Hepatocyte (in vitro differentiated cells): ENCODE data around the gene CYSRT1. TPM values are rescaled to one million over a fixed set of nuclear protein-coding genes. Genes with fewer than 3 reads are reported as not detected.

Experiments
- DNase-seq: peaks from one replicate; pipeline ENCODE4 v3.0.0-alpha.2; 2016; ENCODE audit warnings: low spot score
- H2AFZ ChIP-seq: fragments of 200-600 bp; sonication (generic); 2 replicates; pipeline ENCODE4 v1.6.0; 2016; ENCODE audit warnings: antibody characterized with exemption, mild to moderate bottlenecking
- H3K27ac ChIP-seq: fragments of 200-600 bp; sonication (generic); 2 replicates; pipeline ENCODE4 v1.5.1; 2016; ENCODE audit warnings: mild to moderate bottlenecking
- H3K27me3 ChIP-seq: fragments of 200-600 bp; sonication (generic); 2 replicates; pipeline ENCODE4 v1.6.1; 2016
- H3K36me3 ChIP-seq: fragments of 200-600 bp; sonication (generic); replicated peaks from 2 replicates; pipeline ENCODE4 v1.5.1; 2016; ENCODE audit warnings: low read depth; ENCODE audit not compliant: insufficient read depth
- H3K4me1 ChIP-seq: fragments of 200-600 bp; sonication (generic); 2 replicates; pipeline ENCODE4 v1.5.1; 2016; ENCODE audit warnings: mild to moderate bottlenecking, moderate library complexity; ENCODE audit not compliant: insufficient read depth
- H3K4me2 ChIP-seq: fragments of 200-600 bp; sonication (generic); 2 replicates; pipeline ENCODE4 v1.6.0; 2016
- H3K4me3 ChIP-seq: fragments of 200-600 bp; sonication (generic); 2 replicates; pipeline ENCODE4 v1.5.1; 2016; ENCODE audit warnings: mild to moderate bottlenecking
- H3K79me2 ChIP-seq: fragments of 200-600 bp; sonication (generic); 2 replicates; pipeline ENCODE4 v1.6.0; 2017; ENCODE audit warnings: mild to moderate bottlenecking
- H3K9me2 ChIP-seq: fragments of 200-600 bp; sonication (generic); replicated peaks from 2 replicates; pipeline ENCODE4 v1.6.0; 2017; ENCODE audit warnings: mild to moderate bottlenecking; ENCODE audit not compliant: insufficient read depth
- H3K9me3 ChIP-seq: fragments of 200-600 bp; sonication (generic); 2 replicates; pipeline ENCODE4 v1.5.1; 2016; ENCODE audit warnings: low read depth, mild to moderate bottlenecking
- H4K20me1 ChIP-seq: fragments of 200-600 bp; sonication (generic); 2 replicates; pipeline ENCODE4 v1.6.0; 2016; ENCODE audit warnings: mild to moderate bottlenecking; ENCODE audit not compliant: insufficient read depth, poor library complexity, severe bottlenecking
- CTCF ChIP-seq: fragments of 200-600 bp; sonication (generic); IDR thresholded peaks from 2 replicates; pipeline ENCODE4 v1.5.1; 2016; ENCODE audit warnings: antibody characterized with exemption, mild to moderate bottlenecking; ENCODE audit not compliant: poor library complexity
- EZH2 ChIP-seq: fragments of 200-600 bp; sonication (generic); IDR thresholded peaks from 2 replicates; pipeline ENCODE4 v1.6.1; 2016; ENCODE audit warnings: antibody characterized with exemption, mild to moderate bottlenecking, borderline replicate concordance
- EZH2phosphoT487 ChIP-seq: fragments of 200-600 bp; sonication (generic); IDR thresholded peaks from one replicate; pipeline ENCODE4 v1.6.1; 2018; ENCODE audit warnings: antibody characterized with exemption, mild to moderate bottlenecking, low read depth, moderate library complexity; ENCODE audit not compliant: unreplicated experiment, severe bottlenecking
- WGBS: methylation state at CpG from one replicate; pipeline ENCODE4 v1.1.6; 2016; ENCODE audit warnings: low lambda C conversion rate; ENCODE audit errors: missing lambda C conversion rate; 5-methylcytosine and 5-hydroxymethylcytosine counted together
- polyA plus RNA-seq: library from polyadenylated mRNA; unstranded; fragments of >200 nt; fragmentation: Nextera tagmentation; extraction: Ambion mirVana; gene quantifications from 2 replicates; pipeline ENCODE4 v1.2.1, GENCODE V29; 2016
- total RNA-seq: library from RNA; depleted of rRNA; stranded (reverse); fragments of >200 nt; gene quantifications from 2 replicates; pipeline ENCODE4 v1.2.3, GENCODE V29; 2014

The CYSRT1 gene
- total and polyA plus RNA-seq, 2 experiments from 2014 or later: 1.4 to 2.1 TPM

- WGBS: 92% methylated on average over 20 of the region's 22 CpGs
- Histone ChIP-seq H3K36me3 (no peaks in the 10 kb centered on the region), H2AFZ (no peak overlapping the region), H3K9me3 (no peaks in the 10 kb centered on the region), H3K79me2 (peaks cover 88% of the 10 kb centered on the region), H3K27ac (no peak overlapping the region), H3K4me1 (peaks cover 41% of the 10 kb centered on the region), H4K20me1 (peaks cover 59% of the 10 kb centered on the region), H3K4me3 (no peak overlapping the region), H3K9me2 (no peaks in the 10 kb centered on the region), H3K4me2 (no peak overlapping the region), H3K27me3 (no peaks in the 10 kb centered on the region)
- DNase-seq: no peak
- TF ChIP-seq EZH2phosphoT487 (no peak), CTCF (no peak), EZH2 (no peak)
These were observed 33.1 kb upstream of the CYSRT1 start for GRCh38 chr9:137191691-137192447.

- H2AFZ ChIP-seq: no peak overlapping the region
- no peak for DNase-seq
- H3K4me1 ChIP-seq: peaks cover 37% of the 10 kb centered on the region
- H3K79me2 ChIP-seq: peaks cover 88% of the 10 kb centered on the region
- 92% methylated on average over 9 of the region's 10 CpGs for WGBS
- TF ChIP-seq CTCF (no peak), EZH2 (no peak), EZH2phosphoT487 (no peak)
- no peak overlapping the region for H3K27ac ChIP-seq
- H3K9me3 ChIP-seq: no peaks in the 10 kb centered on the region
- H3K9me2 ChIP-seq: no peaks in the 10 kb centered on the region
- no peak overlapping the region for H3K4me3 ChIP-seq
- H3K4me2 ChIP-seq: no peak overlapping the region
- no peaks in the 10 kb centered on the region for H3K27me3 ChIP-seq
- H3K36me3 ChIP-seq: no peaks in the 10 kb centered on the region
- peaks cover 60% of the 10 kb centered on the region for H4K20me1 ChIP-seq
These were observed 32.6 kb upstream of the CYSRT1 start for GRCh38 chr9:137192448-137192780.

GRCh38 chr9:137192859-137193258, 32.1 kb upstream of the CYSRT1 start:
- no peak overlapping the region for H3K27ac ChIP-seq
- peaks cover 88% of the 10 kb centered on the region for H3K79me2 ChIP-seq
- H3K27me3 ChIP-seq: no peaks in the 10 kb centered on the region
- H3K36me3 ChIP-seq: no peaks in the 10 kb centered on the region
- H2AFZ ChIP-seq: no peak overlapping the region
- H3K4me3 ChIP-seq: no peak overlapping the region
- 94% methylated on average over 2 of the region's 2 CpGs for WGBS
- H3K4me1 ChIP-seq: peaks cover 38% of the 10 kb centered on the region
- TF ChIP-seq EZH2 (no peak), EZH2phosphoT487 (no peak), CTCF (no peak)
- no peaks in the 10 kb centered on the region for H3K9me3 ChIP-seq
- no peak for DNase-seq
- H3K4me2 ChIP-seq: no peak overlapping the region
- H3K9me2 ChIP-seq: no peaks in the 10 kb centered on the region
- peaks cover 61% of the 10 kb centered on the region for H4K20me1 ChIP-seq
